GM12878 (cell line): Measurements from ENCODE around the gene MTMR4. TPM values are rescaled to one million over a fixed set of nuclear protein-coding genes. Genes with fewer than 3 reads are reported as not detected.

Experiments
- ATAC-seq: fragments of 200-7000 bp; cut with Tn5 transposase; 3 replicates; pipeline ENCODE4 v1.9.1; 2020; ENCODE audit warnings: mild to moderate bottlenecking, moderate library complexity
- BruUV-seq: library from RNA; stranded (reverse); fragments of 400-500 nt; replicated peaks from 2 replicates; lab custom pipeline; 2021; lab: Mats Ljungman, UMichigan
- CTCF ChIA-PET: fragments of 300-600 bp; sonication (Branson Sonifier 250); formaldehyde crosslinking; extraction: SDS; loops from one replicate; lab custom pipeline; 2021; ENCODE audit warnings: inconsistent platforms; lab: Yijun Ruan, JAX
- POLR2A ChIA-PET: fragments of 350-600 bp; formaldehyde crosslinking; extraction: SDS; loops from one replicate; lab custom pipeline; 2021; ENCODE audit warnings: inconsistent platforms; lab: Charles Lee
- RAD21 ChIA-PET: fragments of 300-600 bp; sonication (Branson Sonifier 250); formaldehyde crosslinking; loops from one replicate; lab custom pipeline; 2023; ENCODE audit warnings: antibody characterized with exemption; ENCODE audit not compliant: unreplicated experiment; lab: Charles Lee
- SMC1A ChIA-PET: fragments of 300-600 bp; sonication (Branson Sonifier 250); formaldehyde crosslinking; loops from one replicate; lab custom pipeline; 2023; ENCODE audit not compliant: unreplicated experiment, uncharacterized antibody; lab: Charles Lee
- DNase-seq: peaks from one replicate; pipeline ENCODE4 v3.0.0-alpha.2; 2011; ENCODE audit warnings: low read depth, low spot score
- FAIRE-seq: peaks from 3 replicates; lab custom pipeline; 2011; peaks lifted over from hg19 to GRCh38; lab: Jason Lieb, UNC
- H2AFZ ChIP-seq: 2 replicates; pipeline ENCODE4 v1.6.0; 2011; ENCODE audit warnings: low read depth, low read length, control low read depth; ENCODE audit not compliant: control insufficient read depth
- H3K27ac ChIP-seq: 2 replicates; pipeline ENCODE4 v1.5.1; 2011; ENCODE audit warnings: control low read depth; ENCODE audit not compliant: control insufficient read depth, insufficient read depth
- H3K27me3 ChIP-seq, 2 experiments: replicated peaks in 1 of 2; 2 replicates each; pipeline versions ENCODE4 v1.6.0 to v1.6.1; 2011; ENCODE audit warnings: low read length in 1 of 2; ENCODE audit not compliant: control insufficient read depth in 2 of 2, insufficient read depth in 2 of 2
- H3K36me3 ChIP-seq, 2 experiments: 2 replicates each; pipeline ENCODE4 v1.5.1; 2011; ENCODE audit warnings: low read length in 1 of 2; ENCODE audit not compliant: control insufficient read depth in 2 of 2, insufficient read depth in 2 of 2
- H3K4me1 ChIP-seq: 2 replicates; pipeline ENCODE4 v1.6.1; 2011; ENCODE audit warnings: mild to moderate bottlenecking, low read length, moderate library complexity, mixed read lengths; ENCODE audit not compliant: control insufficient read depth, insufficient read depth
- H3K4me2 ChIP-seq: 2 replicates; pipeline ENCODE4 v1.6.0; 2011; ENCODE audit warnings: control low read depth; ENCODE audit not compliant: control insufficient read depth, insufficient read depth
- H3K4me3 ChIP-seq: fragments of 200-600 bp; sonication (generic); 2 replicates; pipeline ENCODE4 v1.5.1; 2016
- H3K79me2 ChIP-seq: 2 replicates; pipeline ENCODE4 v1.6.0; 2011; ENCODE audit warnings: low read length; ENCODE audit not compliant: control insufficient read depth, insufficient read depth
- H3K9ac ChIP-seq: 2 replicates; pipeline ENCODE4 v1.8.0; 2011; ENCODE audit warnings: low read length, control low read depth, mixed read lengths; ENCODE audit not compliant: control insufficient read depth, insufficient read depth
- H3K9me3 ChIP-seq: replicated peaks from 3 replicates; pipeline ENCODE4 v1.5.1; 2011; ENCODE audit warnings: mild to moderate bottlenecking, low read length; ENCODE audit not compliant: control insufficient read depth, insufficient read depth
- H4K20me1 ChIP-seq: 2 replicates; pipeline ENCODE4 v1.6.0; 2011; ENCODE audit not compliant: control insufficient read depth, insufficient read depth
- BCL11A ChIP-seq: IDR thresholded peaks from 2 replicates; pipeline ENCODE4 v1.6.1; 2011; ENCODE audit warnings: low read depth, low read length
- CBFB ChIP-seq: IDR thresholded peaks from 2 replicates; pipeline ENCODE4 v1.6.1; 2016; ENCODE audit warnings: antibody characterized with exemption, low read depth
- EGR1 ChIP-seq, 2 experiments: IDR thresholded peaks; 1 replicate in 1 of 2; 2 replicates in 1 of 2; pipeline ENCODE4 v1.6.1; 2011 to 2012; ENCODE audit warnings: low read depth in 2 of 2, low read length in 2 of 2, borderline replicate concordance in 1 of 2, mild to moderate bottlenecking in 1 of 2, moderate library complexity in 1 of 2
- HCFC1 ChIP-seq: fragments of 150-350 bp; IDR thresholded peaks from 2 replicates; pipeline ENCODE4 v1.6.1; 2014; ENCODE audit warnings: low read length
- IKZF2 ChIP-seq, 2 experiments: fragments of 450-650 bp; IDR thresholded peaks; 2 replicates each; pipeline ENCODE4 v1.6.1; 2017; ENCODE audit warnings: mild to moderate bottlenecking in 2 of 2, moderate library complexity in 2 of 2
- IRF4 ChIP-seq: IDR thresholded peaks from 2 replicates; pipeline ENCODE4 v1.6.1; 2011; ENCODE audit warnings: low read depth, low read length
- NR2F1 ChIP-seq: fragments of 450-650 bp; conservative IDR thresholded peaks from 2 replicates; pipeline ENCODE4 v1.6.1; 2017; ENCODE audit warnings: mild to moderate bottlenecking
- POLR2AphosphoS2 ChIP-seq: IDR thresholded peaks from 2 replicates; pipeline ENCODE4 v1.6.1; 2011; ENCODE audit warnings: low read depth, mild to moderate bottlenecking, low read length, improper control_type of control experiment, moderate library complexity
- RBBP5 ChIP-seq: fragments of 200-600 bp; sonication (generic); conservative IDR thresholded peaks from 2 replicates; pipeline ENCODE4 v1.6.1; 2016
- RELA ChIP-seq: fragments of 450-650 bp; IDR thresholded peaks from 2 replicates; pipeline ENCODE4 v1.8.0; 2014; ENCODE audit warnings: borderline replicate concordance; ENCODE audit not compliant: partially characterized antibody
- TCF3 ChIP-seq: IDR thresholded peaks from 2 replicates; pipeline ENCODE4 v1.6.1; 2012; ENCODE audit warnings: low read depth, mild to moderate bottlenecking, low read length, borderline replicate concordance; ENCODE audit not compliant: insufficient read depth
- YBX1 ChIP-seq: fragments of 450-650 bp; IDR thresholded peaks from 2 replicates; pipeline ENCODE4 v1.6.1; 2016; ENCODE audit warnings: antibody characterized with exemption
- ZNF24 ChIP-seq: fragments of 450-650 bp; IDR thresholded peaks from 2 replicates; pipeline ENCODE4 v1.6.1; 2017; ENCODE audit warnings: antibody characterized with exemption, mild to moderate bottlenecking
- WGBS: methylation state at CpG from one replicate; pipeline ENCODE4 v1.1.6; 2016; ENCODE audit warnings: low lambda C conversion rate; ENCODE audit not compliant: insufficient replicate concordance, insufficient coverage; ENCODE audit errors: missing lambda C conversion rate; 5-methylcytosine and 5-hydroxymethylcytosine counted together
- in situ Hi-C: fragments of 300-500 bp; cut with MboI; formaldehyde crosslinking; loops from 9 replicates; pipeline ENCODE4 v1.14.3; 2018; ENCODE audit warnings: mixed read lengths
- intact Hi-C: fragments of 100-400 bp; cut with micrococcal nuclease; formaldehyde crosslinking; loops from one replicate; pipeline ENCODE4 v1.14.2; 2022; ENCODE audit not compliant: unreplicated experiment
- polyA plus RNA-seq, 11 experiments: library from polyadenylated mRNA; depleted of rRNA in 4 of 11; unstranded in 6 of 11; stranded (reverse) in 5 of 11; fragments of >200 nt; fragmentation: Nextera tagmentation in 4 of 11; fragmentation: Illumina TruSeq in 1 of 11; extraction: Ambion mirVana in 4 of 11; extraction: Trizol in 1 of 11; gene quantifications; 1 replicate in 1 of 11; 2 replicates in 10 of 11; pipeline versions ENCODE4 v1.2.1 to v1.2.3, GENCODE V29; 2011 to 2016; ENCODE audit warnings: inconsistent platforms in 2 of 11, missing spikeins in 2 of 11, low read depth in 1 of 11
- total RNA-seq, 4 experiments: library from RNA; depleted of rRNA in 3 of 4; stranded (reverse); fragments of >200 nt in 3 of 4; fragmentation: Illumina TruSeq in 1 of 4; extraction: Trizol in 1 of 4; gene quantifications; 2 replicates each; pipeline versions ENCODE4 v1.2.1 to v1.2.3, GENCODE V29; 2013 to 2021
- TF ChIP-seq, protein P1 (sequence below): fragments of 450-650 bp; IDR thresholded peaks from 2 replicates; pipeline ENCODE4 v1.6.1; 2017; ENCODE audit warnings: mild to moderate bottlenecking, moderate library complexity
- TF ChIP-seq, protein P2 (sequence below): IDR thresholded peaks from 2 replicates; pipeline ENCODE4 v1.6.1; 2011; ENCODE audit warnings: mild to moderate bottlenecking, low read depth, low read length, moderate library complexity; ENCODE audit not compliant: insufficient replicate concordance
- TF ChIP-seq, protein P3 (sequence below): fragments of 450-650 bp; IDR thresholded peaks from 2 replicates; pipeline ENCODE4 v1.6.1; 2014; ENCODE audit warnings: mild to moderate bottlenecking

Gene MTMR4
- total and polyA plus RNA-seq, 10 of the 15 experiments (the other 5 are each of a cell fraction or from before 2014, with no cell fraction given): 12.8 to 127 (median 53.2) TPM

DNA sequence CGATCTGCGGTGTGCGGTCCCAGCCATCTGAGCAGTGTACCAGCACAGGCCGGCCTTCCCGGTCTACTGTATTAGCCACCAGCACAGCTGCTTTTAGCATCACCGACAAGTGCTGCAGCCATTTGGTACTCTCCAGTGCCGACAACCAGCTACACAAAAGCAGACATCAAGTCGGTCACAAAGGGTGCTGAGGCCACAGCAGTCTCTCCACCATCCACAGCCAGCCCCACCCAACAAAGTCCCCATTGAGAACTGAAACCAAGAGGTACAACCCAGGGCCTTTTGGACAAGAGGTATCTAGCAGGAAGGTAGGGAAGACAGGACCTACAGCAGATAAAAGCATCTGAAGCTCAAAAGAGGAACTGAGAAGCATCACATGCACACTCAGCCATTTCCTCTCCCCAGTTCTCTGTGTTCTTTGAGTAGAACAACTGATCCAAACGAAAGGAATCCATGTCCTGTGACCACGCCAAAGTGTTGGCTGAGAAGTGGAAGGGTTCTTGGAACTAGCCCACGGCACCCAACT, 9.5 kb downstream of the MTMR4 start (continued):
- TF ChIP-seq, protein P1, sequence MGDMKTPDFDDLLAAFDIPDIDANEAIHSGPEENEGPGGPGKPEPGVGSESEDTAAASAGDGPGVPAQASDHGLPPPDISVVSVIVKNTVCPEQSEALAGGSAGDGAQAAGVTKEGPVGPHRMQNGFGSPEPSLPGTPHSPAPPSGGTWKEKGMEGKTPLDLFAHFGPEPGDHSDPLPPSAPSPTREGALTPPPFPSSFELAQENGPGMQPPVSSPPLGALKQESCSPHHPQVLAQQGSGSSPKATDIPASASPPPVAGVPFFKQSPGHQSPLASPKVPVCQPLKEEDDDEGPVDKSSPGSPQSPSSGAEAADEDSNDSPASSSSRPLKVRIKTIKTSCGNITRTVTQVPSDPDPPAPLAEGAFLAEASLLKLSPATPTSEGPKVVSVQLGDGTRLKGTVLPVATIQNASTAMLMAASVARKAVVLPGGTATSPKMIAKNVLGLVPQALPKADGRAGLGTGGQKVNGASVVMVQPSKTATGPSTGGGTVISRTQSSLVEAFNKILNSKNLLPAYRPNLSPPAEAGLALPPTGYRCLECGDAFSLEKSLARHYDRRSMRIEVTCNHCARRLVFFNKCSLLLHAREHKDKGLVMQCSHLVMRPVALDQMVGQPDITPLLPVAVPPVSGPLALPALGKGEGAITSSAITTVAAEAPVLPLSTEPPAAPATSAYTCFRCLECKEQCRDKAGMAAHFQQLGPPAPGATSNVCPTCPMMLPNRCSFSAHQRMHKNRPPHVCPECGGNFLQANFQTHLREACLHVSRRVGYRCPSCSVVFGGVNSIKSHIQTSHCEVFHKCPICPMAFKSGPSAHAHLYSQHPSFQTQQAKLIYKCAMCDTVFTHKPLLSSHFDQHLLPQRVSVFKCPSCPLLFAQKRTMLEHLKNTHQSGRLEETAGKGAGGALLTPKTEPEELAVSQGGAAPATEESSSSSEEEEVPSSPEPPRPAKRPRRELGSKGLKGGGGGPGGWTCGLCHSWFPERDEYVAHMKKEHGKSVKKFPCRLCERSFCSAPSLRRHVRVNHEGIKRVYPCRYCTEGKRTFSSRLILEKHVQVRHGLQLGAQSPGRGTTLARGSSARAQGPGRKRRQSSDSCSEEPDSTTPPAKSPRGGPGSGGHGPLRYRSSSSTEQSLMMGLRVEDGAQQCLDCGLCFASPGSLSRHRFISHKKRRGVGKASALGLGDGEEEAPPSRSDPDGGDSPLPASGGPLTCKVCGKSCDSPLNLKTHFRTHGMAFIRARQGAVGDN: peak; percentile 83
- TF ChIP-seq POLR2AphosphoS2 (no peak), TCF3 (no peak), ZNF24 (peak; percentile 45; the same call in 1 of the 2 replicates), EGR1 (IDR thresholded peaks at IDR 0.05; ENCODE audit: borderline replicate concordance in 1 of 2, low read depth in 2 of 2, low read length in 2 of 2) (no peak), BCL11A (no peak), YBX1 (no peak), HCFC1 (no peak)
- TF ChIP-seq, all 136 proteins: peak for 34

DNA sequence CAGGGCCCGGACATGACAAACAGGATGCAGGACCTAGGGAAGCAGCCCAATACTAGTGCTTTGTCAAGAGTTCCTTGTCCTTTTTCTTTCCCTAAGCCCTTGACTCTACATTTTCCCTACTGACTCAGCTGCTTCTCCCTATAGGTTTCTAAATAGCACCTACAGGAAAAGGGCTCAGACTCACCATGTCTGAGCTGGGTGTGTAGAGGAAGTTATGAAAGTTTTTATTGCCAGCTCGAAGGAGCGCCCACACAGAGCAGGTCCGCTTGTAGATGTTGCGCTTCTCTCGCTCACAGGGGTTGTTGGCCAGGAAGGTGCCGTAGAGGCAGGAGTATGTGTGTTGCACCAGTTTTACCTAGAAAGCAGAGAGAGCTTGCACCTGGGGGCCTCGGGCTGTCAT, 10.6 kb downstream of the MTMR4 start:
- POLR2A ChIA-PET: no interaction called here
- no peak overlapping the region for H2AFZ ChIP-seq
- H3K36me3 ChIP-seq: peaks cover 25 to 61% of the 10 kb centered on the region in 2 experiments
- RAD21 ChIA-PET: no interaction called here
- H3K27me3 ChIP-seq: no peaks in the 10 kb centered on the region
- DNase-seq (no peak), ATAC-seq (no peak), FAIRE-seq (no peak)
- no TSS peak for BruUV-seq
- SMC1A ChIA-PET: interaction anchor here (1.3 to 4.0 kb wide), 2 partner anchors 10 to 15 kb away, joined by 3 to 22 read pairs; partner anchors contain the start of gene MTMR4
- H3K9me3 ChIP-seq: no peaks in the 10 kb centered on the region
- intact Hi-C loops: no loop called here
- no peak overlapping the region for H3K4me2 ChIP-seq
- H3K4me3 ChIP-seq: no peak overlapping the region
- H3K4me1 ChIP-seq: peaks cover 20% of the 10 kb centered on the region
- in situ Hi-C loops: no loop called here
- H3K27ac ChIP-seq: no peak overlapping the region
- no peak overlapping the region for H3K9ac ChIP-seq
- WGBS: 98% methylated on average over 8 of the region's 8 CpGs
- H3K79me2 ChIP-seq: peaks cover 9% of the 10 kb centered on the region
- CTCF ChIA-PET: interaction anchor here (2.0 kb wide), 1 partner anchor 187 kb away, joined by 9 read pairs; no protein-coding TSS in a partner anchor
- no peak for TF ChIP-seq RBBP5
- no peak for TF ChIP-seq CBFB
- no peak for TF ChIP-seq RELA
- TF ChIP-seq, protein P2, sequence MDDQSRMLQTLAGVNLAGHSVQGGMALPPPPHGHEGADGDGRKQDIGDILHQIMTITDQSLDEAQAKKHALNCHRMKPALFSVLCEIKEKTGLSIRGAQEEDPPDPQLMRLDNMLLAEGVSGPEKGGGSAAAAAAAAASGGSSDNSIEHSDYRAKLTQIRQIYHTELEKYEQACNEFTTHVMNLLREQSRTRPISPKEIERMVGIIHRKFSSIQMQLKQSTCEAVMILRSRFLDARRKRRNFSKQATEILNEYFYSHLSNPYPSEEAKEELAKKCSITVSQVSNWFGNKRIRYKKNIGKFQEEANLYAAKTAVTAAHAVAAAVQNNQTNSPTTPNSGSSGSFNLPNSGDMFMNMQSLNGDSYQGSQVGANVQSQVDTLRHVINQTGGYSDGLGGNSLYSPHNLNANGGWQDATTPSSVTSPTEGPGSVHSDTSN: no peak
- TF ChIP-seq, protein P3, sequence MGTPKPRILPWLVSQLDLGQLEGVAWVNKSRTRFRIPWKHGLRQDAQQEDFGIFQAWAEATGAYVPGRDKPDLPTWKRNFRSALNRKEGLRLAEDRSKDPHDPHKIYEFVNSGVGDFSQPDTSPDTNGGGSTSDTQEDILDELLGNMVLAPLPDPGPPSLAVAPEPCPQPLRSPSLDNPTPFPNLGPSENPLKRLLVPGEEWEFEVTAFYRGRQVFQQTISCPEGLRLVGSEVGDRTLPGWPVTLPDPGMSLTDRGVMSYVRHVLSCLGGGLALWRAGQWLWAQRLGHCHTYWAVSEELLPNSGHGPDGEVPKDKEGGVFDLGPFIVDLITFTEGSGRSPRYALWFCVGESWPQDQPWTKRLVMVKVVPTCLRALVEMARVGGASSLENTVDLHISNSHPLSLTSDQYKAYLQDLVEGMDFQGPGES: no peak
- TF ChIP-seq IKZF2 (IDR thresholded peaks at IDR 0.05): no peak
- TF ChIP-seq IRF4: no peak
- no peak for TF ChIP-seq NR2F1
- no peaks in the 10 kb centered on the region; the same call in 1 of the 2 replicates for H4K20me1 ChIP-seq
